Cardiac fibroblast (primary cell): Measurements from ENCODE around the gene EIF4G3.

Source experiments
- DNase-seq, 2 donors: peaks; one replicate each; pipeline versions ENCODE4 v3.0.0 to v3.0.0-alpha.2; 2010; ENCODE audit warnings: low read depth in 2 of 2
- H3K4me3 ChIP-seq, 2 donors: replicated peaks in 1 of 2; 1 replicate in 1 of 2; 2 replicates in 1 of 2; pipeline ENCODE4 v1.5.1; 2011; ENCODE audit warnings: low read depth in 2 of 2, low read length in 2 of 2, mild to moderate bottlenecking in 2 of 2, moderate library complexity in 1 of 2
- CTCF ChIP-seq: IDR thresholded peaks from one replicate; pipeline ENCODE4 v1.5.1; 2011; ENCODE audit warnings: low read depth, mild to moderate bottlenecking, low read length, inconsistent platforms

EIF4G3 gene

DNA sequence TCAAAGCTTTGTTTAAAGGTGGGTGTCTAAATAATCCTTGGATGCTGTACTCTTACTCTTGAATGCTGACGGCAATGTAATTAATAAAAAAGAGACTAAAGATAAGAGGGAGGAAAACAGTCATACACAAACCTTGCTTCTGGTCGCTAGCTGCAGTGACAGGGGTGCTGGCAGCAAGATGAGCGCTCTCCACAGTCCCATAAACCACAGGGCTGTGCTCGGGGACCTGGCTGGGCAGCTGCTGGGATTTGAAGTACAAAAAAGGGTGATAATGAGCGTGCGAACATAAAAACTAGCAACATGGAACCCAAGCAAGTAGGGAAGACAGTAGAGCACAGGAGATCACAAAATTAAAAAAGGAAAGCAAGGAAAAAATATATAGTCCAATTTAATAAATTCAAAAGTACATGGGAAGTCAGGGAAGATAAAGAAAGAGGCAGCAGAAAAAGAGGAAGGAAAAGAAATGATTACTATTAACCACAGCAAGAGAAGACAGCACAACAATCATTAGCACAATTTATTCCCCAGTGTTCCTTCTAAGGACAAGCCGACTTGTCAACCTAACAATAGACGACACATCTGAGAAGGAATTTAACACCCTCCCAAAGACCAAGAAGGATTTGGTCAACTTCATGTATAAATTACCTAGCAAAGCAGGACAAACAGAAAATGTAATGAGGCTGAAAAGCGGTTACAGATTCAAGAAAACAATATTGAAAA lies 226.7 kb downstream of the EIF4G3 start:
- no peak for TF ChIP-seq CTCF
- no peak for DNase-seq
- no peak overlapping the region for H3K4me3 ChIP-seq

GRCh38 chr1:20948101-20948500 lies 228.6 kb downstream of the EIF4G3 start:
- DNase-seq: no peak
- no peak for TF ChIP-seq CTCF

GRCh38 chr1:20947409-20947808 lies 229.3 kb downstream of the EIF4G3 start:
- no peak for TF ChIP-seq CTCF
- DNase-seq: no peak
- no peak overlapping the region for H3K4me3 ChIP-seq

More at GRCh38 chr1:20948101-20948500, 228.6 kb downstream of the EIF4G3 start:
- no peak overlapping the region for H3K4me3 ChIP-seq

GRCh38 chr1:20936621-20937020 lies 240.1 kb downstream of the EIF4G3 start:
- H3K4me3 ChIP-seq: no peak overlapping the region
- no peak for DNase-seq
- TF ChIP-seq CTCF: no peak

DNA sequence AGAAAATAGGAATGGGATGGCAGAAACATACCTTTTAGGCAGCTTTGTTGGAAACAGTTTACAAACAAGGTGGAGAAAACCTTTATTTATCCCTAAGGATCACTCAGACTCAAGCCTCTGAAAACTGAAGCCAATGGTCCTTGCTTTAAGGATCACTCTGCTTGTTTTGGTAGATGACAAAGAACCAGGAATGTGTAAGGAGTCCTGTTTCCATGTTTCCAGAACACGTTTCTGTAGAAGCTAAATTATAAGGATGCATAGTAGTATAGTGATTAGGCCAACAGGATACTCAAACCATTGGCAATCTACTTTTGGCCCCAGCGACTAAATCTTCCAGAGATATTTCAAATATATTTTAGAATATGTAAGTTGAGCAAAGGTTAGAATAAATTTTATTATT lies 240.5 kb downstream of the EIF4G3 start:
- DNase-seq: no peak

DNA sequence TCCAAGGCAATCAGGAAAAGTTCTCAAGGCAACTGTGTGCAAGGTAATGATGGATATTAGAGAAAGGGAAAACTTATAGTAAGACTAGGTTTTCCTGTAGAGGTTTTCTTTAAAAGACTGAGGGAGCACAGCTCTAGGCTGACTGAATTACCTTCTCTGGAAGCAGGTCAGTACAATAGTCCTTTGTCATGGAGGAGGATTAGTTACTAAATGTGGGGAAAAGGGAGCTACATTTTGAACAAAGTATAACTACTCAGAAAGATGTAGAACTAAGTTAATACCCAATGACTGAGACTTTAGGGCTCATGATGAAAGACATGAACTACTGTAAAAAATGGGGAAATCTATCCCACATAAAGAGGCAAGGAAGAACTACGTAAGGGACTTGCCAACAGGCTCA lies 241.0 kb downstream of the EIF4G3 start:
- TF ChIP-seq CTCF: no peak
- no peak overlapping the region for H3K4me3 ChIP-seq
- DNase-seq: no peak

More for the DNA sequence above, 240.5 kb downstream of the EIF4G3 start:
- TF ChIP-seq CTCF: no peak
- H3K4me3 ChIP-seq: no peak overlapping the region
